Measurements from ENCODE around the gene BAG1.

Gene BAG1

DNA sequence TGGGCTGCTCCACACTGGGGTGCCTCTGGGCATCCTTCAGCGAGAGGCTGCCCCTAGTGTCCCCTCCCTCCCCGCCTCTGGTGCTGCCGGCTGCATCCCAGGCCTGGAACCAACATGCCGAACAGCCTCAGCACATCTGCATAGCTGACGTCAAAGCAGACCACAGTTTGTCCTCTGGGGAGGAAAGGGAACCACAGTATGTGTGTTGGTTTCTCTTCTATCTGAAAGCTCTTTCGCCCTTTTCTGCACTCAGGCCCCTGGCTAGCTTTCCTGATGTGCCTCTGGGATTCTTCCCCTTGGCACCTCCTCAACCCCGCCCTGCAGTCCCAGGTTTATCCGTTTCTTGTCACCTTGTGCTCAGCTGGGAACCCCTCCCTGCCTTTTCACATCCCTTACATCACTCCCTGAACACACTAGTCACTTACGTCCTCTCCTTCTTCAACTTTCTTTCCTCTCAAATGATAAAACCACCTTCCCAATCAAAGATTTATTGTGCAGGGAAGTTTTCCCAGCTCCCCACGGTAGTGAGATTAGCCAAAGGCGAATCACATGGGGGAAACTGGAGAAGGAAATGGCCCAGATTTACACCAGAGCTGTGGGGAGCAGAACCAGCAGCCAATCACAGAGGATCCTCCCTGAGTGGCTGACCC is 61.8 kb downstream of the BAG1 start:
- DNase-seq = no peak

Data from NCI-H1694 (cell line).